ENCODE results near the gene CFAP157. TPM values are rescaled to one million over a fixed set of nuclear protein-coding genes. Genes with fewer than 3 reads are reported as not detected.

The CFAP157 gene
- total RNA-seq, 2 experiments from 2014 or later: not detected

DNA sequence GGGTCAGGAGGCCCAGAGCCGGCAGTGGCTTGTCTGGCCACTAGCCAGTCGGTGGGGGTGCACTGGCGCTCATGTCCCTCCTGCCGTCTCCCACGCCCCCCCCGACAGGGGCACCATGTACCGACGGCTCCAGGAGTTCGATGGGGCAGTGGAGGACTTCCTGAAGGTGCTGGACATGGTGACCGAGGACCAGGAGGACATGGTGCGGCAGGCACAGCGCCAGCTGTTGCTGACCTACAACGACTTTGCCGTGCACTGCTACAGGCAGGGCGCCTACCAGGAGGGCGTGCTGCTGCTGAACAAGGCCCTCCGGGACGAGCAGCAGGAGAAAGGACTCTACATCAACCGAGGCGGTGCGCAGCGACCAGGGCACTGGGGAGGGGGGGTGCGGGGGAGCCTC, 17.2 kb downstream of the CFAP157 start:
- H3K27me3 Mint-ChIP-seq: no peaks in the 10 kb centered on the region
- no peak for ATAC-seq
- no peak for DNase-seq
- CTCF ChIA-PET: interaction anchor here (1.2 to 1.6 kb wide), 2 partner anchors 11 to 24 kb away, joined by 3 to 7 read pairs; partner anchors contain the start of gene TOR2A
- H3K27ac Mint-ChIP-seq: no peak overlapping the region
- no peak overlapping the region for H3K4me3 Mint-ChIP-seq
- H3K9me3 Mint-ChIP-seq (ENCODE audit: low read depth): no peaks in the 10 kb centered on the region
- no peaks in the 10 kb centered on the region for H3K36me3 Mint-ChIP-seq
- peaks cover 22% of the 10 kb centered on the region for H3K4me1 Mint-ChIP-seq

DNA sequence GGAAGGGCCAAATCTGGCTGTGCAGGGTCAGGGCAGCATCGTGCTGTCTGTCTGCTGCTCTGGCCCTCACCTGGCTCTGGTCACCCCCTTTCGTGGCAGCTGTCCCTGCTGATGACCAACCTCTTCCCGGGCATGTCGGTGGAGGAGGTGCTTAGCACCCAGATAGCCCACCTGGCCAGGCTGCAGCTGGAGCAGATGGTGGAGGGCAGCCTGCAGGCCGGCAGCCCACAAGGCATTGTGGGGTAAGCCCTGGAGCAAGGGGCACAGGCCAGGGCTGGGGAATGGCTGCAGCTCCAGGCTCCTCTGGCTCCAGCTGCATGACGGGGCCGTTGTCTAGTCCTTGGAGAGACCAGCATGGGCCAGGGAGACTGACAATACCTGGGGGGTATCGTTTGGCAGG, 20.1 kb downstream of the CFAP157 start:
- Mint-ChIP-seq H3K9me3 (ENCODE audit: low read depth) (no peaks in the 10 kb centered on the region), H3K27ac (no peak overlapping the region), H3K27me3 (no peaks in the 10 kb centered on the region), H3K4me1 (no peaks in the 10 kb centered on the region), H3K4me3 (no peak overlapping the region), H3K36me3 (no peaks in the 10 kb centered on the region)
- no peak for DNase-seq
- no peak for ATAC-seq
- CTCF ChIA-PET: no interaction called here

- Mint-ChIP-seq H3K36me3 (peaks cover 2% of the 10 kb centered on the region), H3K4me3 (no peak overlapping the region), H3K4me1 (peaks cover 4% of the 10 kb centered on the region), H3K27ac (no peak overlapping the region), H3K27me3 (no peaks in the 10 kb centered on the region), H3K9me3 (ENCODE audit: low read depth) (no peaks in the 10 kb centered on the region)
- CTCF ChIA-PET: interaction anchor here (0.7 to 1.8 kb wide), 4 partner anchors 13 to 146 kb away, joined by 3 to 5 read pairs (median 4); partner anchors contain the start of genes PTRH1 and TTC16
- ATAC-seq: no peak
- DNase-seq: no peak
Observed at GRCh38 chr9:127728808-127729207, 22.0 kb downstream of the CFAP157 start.

- CTCF ChIA-PET: interaction anchor here (0.7 to 1.8 kb wide), 4 partner anchors 14 to 147 kb away, joined by 3 to 5 read pairs (median 4); partner anchors contain the start of genes PTRH1 and TTC16
- Mint-ChIP-seq H3K9me3 (ENCODE audit: low read depth) (no peaks in the 10 kb centered on the region), H3K27me3 (no peaks in the 10 kb centered on the region), H3K36me3 (peaks cover 2% of the 10 kb centered on the region), H3K27ac (no peak overlapping the region), H3K4me3 (no peak overlapping the region), H3K4me1 (peaks cover 12% of the 10 kb centered on the region)
- no peak for ATAC-seq
- DNase-seq: no peak
Observed at GRCh38 chr9:127729522-127730256, 22.9 kb downstream of the CFAP157 start.

GRCh38 chr9:127730262-127730661, 23.5 kb downstream of the CFAP157 start:
- Mint-ChIP-seq H3K27ac (no peak overlapping the region), H3K4me1 (peaks cover 12% of the 10 kb centered on the region), H3K4me3 (no peak overlapping the region), H3K9me3 (ENCODE audit: low read depth) (no peaks in the 10 kb centered on the region), H3K36me3 (peaks cover 2% of the 10 kb centered on the region), H3K27me3 (no peaks in the 10 kb centered on the region)
- ATAC-seq (no peak), DNase-seq (no peak)
- CTCF ChIA-PET: interaction anchor here (1.0 kb wide), 1 partner anchor 142 kb away, joined by 3 read pairs; no protein-coding TSS in a partner anchor

DNA sequence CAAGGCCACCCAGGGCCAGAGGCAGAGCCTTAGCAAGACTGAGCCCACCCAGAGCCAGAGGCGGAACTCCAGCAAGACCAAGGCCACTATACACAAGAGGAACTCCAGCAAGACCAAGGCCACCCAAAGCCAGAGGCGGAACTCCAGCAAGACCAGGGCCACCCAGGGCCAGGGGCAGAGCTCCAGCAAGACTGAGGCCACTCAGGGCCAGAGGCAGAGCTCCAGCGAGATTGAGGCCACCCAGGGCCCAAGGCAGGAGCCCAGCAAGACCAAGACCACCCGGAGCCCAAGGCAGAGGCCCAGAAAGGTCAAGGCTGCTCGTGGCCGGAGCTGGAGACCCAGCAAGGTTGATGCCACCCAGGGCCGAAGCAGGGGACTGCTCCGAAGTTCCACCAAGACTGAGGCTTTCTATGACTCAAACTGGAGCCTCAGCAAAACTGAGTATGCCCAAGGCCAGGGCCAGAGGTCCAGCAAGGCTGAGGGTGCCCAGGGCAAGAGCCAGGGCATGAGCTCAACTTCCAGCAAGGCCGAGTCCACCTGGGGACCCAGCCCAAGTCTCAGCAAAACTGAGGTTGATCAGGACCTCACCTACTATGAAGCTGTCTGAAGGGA, 24.1 kb downstream of the CFAP157 start:
- DNase-seq: no peak
- CTCF ChIA-PET: interaction anchor here (1.0 to 1.5 kb wide), 4 partner anchors 141 to 205 kb away, joined by 3 to 8 read pairs (median 4); no protein-coding TSS in a partner anchor
- Mint-ChIP-seq H3K27me3 (no peaks in the 10 kb centered on the region), H3K4me3 (no peak overlapping the region), H3K4me1 (peaks cover 19% of the 10 kb centered on the region), H3K36me3 (peaks cover 2% of the 10 kb centered on the region), H3K27ac (no peak overlapping the region), H3K9me3 (ENCODE audit: low read depth) (no peaks in the 10 kb centered on the region)
- ATAC-seq: no peak

DNA sequence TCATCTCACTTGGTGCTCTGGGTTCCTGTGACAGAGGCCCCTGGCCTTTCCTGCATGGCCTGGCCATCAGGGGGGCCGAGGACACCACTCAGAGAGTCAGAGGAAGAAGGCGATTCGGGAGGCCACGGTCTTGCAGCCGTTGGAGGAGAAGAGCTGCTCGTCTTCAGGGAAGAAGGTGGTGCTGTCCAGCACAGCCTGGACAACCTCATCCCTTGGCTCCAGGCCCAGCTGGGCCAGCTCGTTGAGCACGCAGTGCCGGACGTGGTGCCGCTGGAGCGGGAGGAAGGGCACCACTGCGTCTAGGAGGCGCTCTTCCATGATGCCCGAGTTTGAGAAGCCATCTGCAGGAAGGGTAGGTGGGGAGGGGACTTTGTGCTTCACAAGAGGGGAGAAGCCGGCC, 25.1 kb downstream of the CFAP157 start:
- peaks cover 2% of the 10 kb centered on the region for H3K36me3 Mint-ChIP-seq
- ATAC-seq: no peak
- H3K4me1 Mint-ChIP-seq: peaks cover 20% of the 10 kb centered on the region
- no peaks in the 10 kb centered on the region for H3K27me3 Mint-ChIP-seq
- no peak for DNase-seq
- no peak overlapping the region for H3K27ac Mint-ChIP-seq
- CTCF ChIA-PET: interaction anchor here (1.1 to 3.6 kb wide), 5 partner anchors 25 to 206 kb away, joined by 3 to 45 read pairs (median 5); partner anchors contain the start of gene CFAP157
- no peaks in the 10 kb centered on the region for H3K9me3 Mint-ChIP-seq (ENCODE audit: low read depth)
- no peak overlapping the region for H3K4me3 Mint-ChIP-seq

DNA sequence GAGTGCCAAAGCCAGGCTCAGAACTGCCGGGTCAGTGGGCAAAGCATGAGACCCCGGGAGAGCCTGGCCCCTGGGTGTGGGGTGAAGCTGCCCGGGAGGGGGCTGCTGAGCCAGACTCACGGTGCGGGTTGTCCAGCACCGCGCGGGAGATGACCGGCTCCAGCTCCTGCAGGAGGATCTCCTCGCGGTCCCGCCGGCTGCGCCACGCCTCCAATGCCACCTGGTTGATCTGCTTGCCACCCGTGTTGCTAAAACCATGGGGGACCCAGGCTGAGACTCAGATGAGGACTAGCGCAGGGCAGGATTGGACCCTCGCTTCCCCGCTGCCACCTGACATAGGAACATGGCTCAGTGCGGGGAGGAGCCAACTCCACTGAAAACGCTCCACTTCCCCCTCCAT, 25.7 kb downstream of the CFAP157 start:
- Mint-ChIP-seq H3K36me3 (peaks cover 3% of the 10 kb centered on the region), H3K27me3 (no peaks in the 10 kb centered on the region), H3K27ac (no peak overlapping the region), H3K4me3 (no peak overlapping the region), H3K4me1 (peaks cover 20% of the 10 kb centered on the region), H3K9me3 (ENCODE audit: low read depth) (no peaks in the 10 kb centered on the region)
- DNase-seq (no peak), ATAC-seq (no peak)
- CTCF ChIA-PET: interaction anchor here (1.1 to 5.3 kb wide), 6 partner anchors 26 to 207 kb away, joined by 3 to 86 read pairs (median 4); partner anchors contain the start of genes CDK9 and CFAP157

DNA sequence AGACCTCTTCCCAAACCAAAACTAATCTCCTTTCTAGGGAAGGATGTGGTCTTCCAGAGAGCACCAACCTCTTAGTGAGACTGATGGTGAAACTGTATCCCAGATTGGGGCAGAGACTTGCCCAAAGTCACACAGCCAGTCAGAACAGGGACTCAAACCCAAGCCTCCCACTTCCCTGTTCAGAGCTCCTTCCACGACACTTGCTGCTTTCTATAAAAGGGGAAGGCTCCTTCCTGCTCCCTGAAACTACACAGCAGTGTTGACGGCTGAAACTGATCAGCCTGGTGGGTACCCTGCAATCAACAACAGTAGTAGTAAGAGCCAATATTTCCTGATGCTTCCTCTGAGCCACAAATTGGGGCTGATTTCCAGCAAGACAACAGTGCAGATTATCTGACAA, 26.8 kb downstream of the CFAP157 start:
- Mint-ChIP-seq H3K27me3 (no peaks in the 10 kb centered on the region), H3K36me3 (peaks cover 9% of the 10 kb centered on the region), H3K27ac (peak overlapping the region; percentile 79), H3K9me3 (ENCODE audit: low read depth) (no peaks in the 10 kb centered on the region), H3K4me3 (peak overlapping the region; percentile 76), H3K4me1 (peaks cover 20% of the 10 kb centered on the region)
- CTCF ChIA-PET: interaction anchor here (1.0 to 5.3 kb wide), 18 partner anchors 11 to 230 kb away, joined by 4 to 86 read pairs (median 23); partner anchors contain the start of genes CDK9, CFAP157, PTRH1 and STXBP1
- ATAC-seq (no peak), DNase-seq (no peak)

- CTCF ChIA-PET: interaction anchor here (0.6 to 5.3 kb wide), 76 partner anchors 9 to 793 kb away, joined by 3 to 86 read pairs (median 5); partner anchors contain the start of genes CDK9, CFAP157, ENG and PIP5KL1
- peaks cover 20% of the 10 kb centered on the region for H3K4me1 Mint-ChIP-seq
Observed at GRCh38 chr9:127734247-127734746, 27.5 kb downstream of the CFAP157 start.

GRCh38 chr9:127734747-127735529, 28.1 kb downstream of the CFAP157 start, which contains the start of gene TOR2A:
Gene TOR2A, minus strand, starts transcription at chr9:127735294. Its CDS starts 24 bp downstream, at chr9:127735270.
- Mint-ChIP-seq H3K27me3 (no peaks in the 10 kb centered on the region), H3K9me3 (ENCODE audit: low read depth) (no peaks in the 10 kb centered on the region), H3K4me3 (peak within 1 kb of the TSS; percentile 76), H3K36me3 (peaks cover 9% of the 10 kb centered on the region), H3K4me1 (peaks cover 20% of the 10 kb centered on the region), H3K27ac (peak within 1 kb of the TSS; percentile 83)
- peak; percentile 93 for ATAC-seq
- DNase-seq: peak; percentile 98
- CTCF ChIA-PET: interaction anchor here (0.6 to 5.3 kb wide), 85 partner anchors 10 to 794 kb away, joined by 3 to 86 read pairs (median 5); partner anchors contain the start of genes CDK9, CFAP157, ENG and FPGS

More at GRCh38 chr9:127734247-127734746, 27.5 kb downstream of the CFAP157 start:
- ATAC-seq (no peak), DNase-seq (no peak)
- H3K27me3 Mint-ChIP-seq: no peaks in the 10 kb centered on the region
- no peaks in the 10 kb centered on the region for H3K9me3 Mint-ChIP-seq (ENCODE audit: low read depth)
- peaks cover 9% of the 10 kb centered on the region for H3K36me3 Mint-ChIP-seq
- H3K27ac Mint-ChIP-seq: peak overlapping the region; percentile 79
- peak overlapping the region; percentile 76 for H3K4me3 Mint-ChIP-seq

- CTCF ChIA-PET: interaction anchor here (0.7 to 5.3 kb wide), 50 partner anchors 9 to 329 kb away, joined by 3 to 86 read pairs (median 8); partner anchors contain the start of genes CDK9, CFAP157, ENG and PTRH1
Observed at GRCh38 chr9:127735530-127736185, 28.9 kb downstream of the CFAP157 start.

More at GRCh38 chr9:127735530-127736185, 28.9 kb downstream of the CFAP157 start:
- no peaks in the 10 kb centered on the region for H3K9me3 Mint-ChIP-seq (ENCODE audit: low read depth)
- H3K27me3 Mint-ChIP-seq: no peaks in the 10 kb centered on the region
- DNase-seq: no peak
- peak overlapping the region; percentile 83 for H3K27ac Mint-ChIP-seq
- H3K36me3 Mint-ChIP-seq: peaks cover 9% of the 10 kb centered on the region
- no peak for ATAC-seq
- peaks cover 20% of the 10 kb centered on the region for H3K4me1 Mint-ChIP-seq
- peak overlapping the region; percentile 76 for H3K4me3 Mint-ChIP-seq
